Coronary artery (tissue), 2 donors: ENCODE results near the gene ETS2.
A peak's percentile ranks its signal among the peaks of the same experiment; 100 is the strongest.

Experiments
- DNase-seq: peaks from one replicate; pipeline ENCODE4 v3.0.0-alpha.2; 2017; ENCODE audit warnings: low spot score
- H3K27ac ChIP-seq, 2 donors: fragments of 200-600 bp; sonication (generic); one replicate each; pipeline ENCODE4 v1.5.1; 2016 to 2019
- H3K4me3 ChIP-seq: fragments of 200-600 bp; sonication (generic); 2 replicates; pipeline ENCODE4 v1.5.1; 2016; ENCODE audit warnings: mild to moderate bottlenecking, moderate library complexity
- CTCF ChIP-seq: fragments of 200-600 bp; sonication (generic); IDR thresholded peaks from one replicate; pipeline ENCODE4 v1.5.1; 2019; ENCODE audit warnings: antibody characterized with exemption

ETS2 gene

GRCh38 chr21:38810826-38811164, 5.1 kb downstream of the ETS2 start:
- no peak for TF ChIP-seq CTCF
- DNase-seq = no peak
- H3K27ac ChIP-seq = peak overlapping the region in 1 of 2 donors; percentile 69

DNA sequence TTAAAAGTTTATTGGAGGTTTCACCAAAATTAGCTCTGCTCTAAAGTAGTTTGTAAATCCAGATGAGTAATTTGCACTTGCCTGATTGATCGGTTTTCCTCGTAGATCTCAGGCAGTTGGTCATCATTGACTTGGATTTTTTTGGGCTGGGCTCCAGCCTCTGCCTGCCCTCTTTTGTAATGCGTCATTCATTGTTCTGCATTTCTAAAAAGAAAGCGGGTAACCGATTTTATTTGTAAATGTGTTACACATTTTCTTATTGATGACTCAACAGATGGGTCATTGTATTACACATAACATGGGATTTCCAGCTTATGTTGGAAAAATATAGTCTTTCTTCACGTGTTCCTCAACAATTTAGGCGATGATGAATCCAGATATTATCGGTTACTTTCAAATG, 5.5 kb downstream of the ETS2 start:
- DNase-seq = peak; percentile 19
- Histone ChIP-seq H3K4me3 (no peak overlapping the region), H3K27ac (peak overlapping the region in 1 of 2 donors; percentile 15)
- no peak for TF ChIP-seq CTCF

More at GRCh38 chr21:38810826-38811164, 5.1 kb downstream of the ETS2 start:
- H3K4me3 ChIP-seq = no peak overlapping the region

GRCh38 chr21:38813143-38813542, 7.4 kb downstream of the ETS2 start:
- DNase-seq = peak; percentile 19
- no peak overlapping the region for H3K4me3 ChIP-seq
- H3K27ac ChIP-seq = peak overlapping the region in 1 of 2 donors; percentile 9
- TF ChIP-seq CTCF = no peak

DNA sequence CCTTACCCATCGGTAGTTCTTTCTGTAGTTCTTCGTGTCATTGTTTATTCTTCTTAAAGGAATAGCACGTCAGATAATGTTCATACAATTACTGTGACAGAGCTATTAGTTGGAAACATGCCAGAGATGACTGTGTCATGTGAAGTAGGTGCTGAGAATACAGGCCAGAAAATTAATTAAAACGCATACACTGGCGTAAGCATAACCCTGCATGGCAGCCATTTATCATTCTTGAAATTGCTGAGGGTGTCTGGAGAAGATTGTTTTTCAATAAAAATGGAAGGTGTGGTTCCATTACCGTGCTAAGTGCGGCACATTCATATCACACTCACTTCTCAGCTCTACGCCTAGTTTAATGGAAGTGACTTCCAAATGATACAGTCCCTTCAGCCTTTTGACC, 7.8 kb downstream of the ETS2 start:
- TF ChIP-seq CTCF = no peak
- Histone ChIP-seq H3K4me3 (no peak overlapping the region), H3K27ac (peak overlapping the region in 1 of 2 donors; percentile 9)
- no peak for DNase-seq

- Histone ChIP-seq H3K27ac (no peak overlapping the region), H3K4me3 (no peak overlapping the region)
- DNase-seq = peak; percentile 67
- TF ChIP-seq CTCF = no peak
Measured at GRCh38 chr21:38814126-38815059, 8.7 kb downstream of the ETS2 start.

GRCh38 chr21:38815060-38815405, 9.3 kb downstream of the ETS2 start:
- no peak for TF ChIP-seq CTCF
- Histone ChIP-seq H3K27ac (no peak overlapping the region), H3K4me3 (no peak overlapping the region)
- no peak for DNase-seq

GRCh38 chr21:38816400-38816977, 10.8 kb downstream of the ETS2 start:
- Histone ChIP-seq H3K4me3 (no peak overlapping the region), H3K27ac (no peak overlapping the region)
- DNase-seq = peak; percentile 38

More at GRCh38 chr21:38816400-38816977, 10.8 kb downstream of the ETS2 start:
- no peak for TF ChIP-seq CTCF
